OCI-LY7 (cell line): ENCODE results near the gene CEPT1. TPM values are rescaled to one million over a fixed set of nuclear protein-coding genes. Genes with fewer than 3 reads are reported as not detected.

Source experiments
- BruUV-seq: library from RNA; stranded (reverse); fragments of 400-500 nt; replicated peaks from 2 replicates; lab custom pipeline; 2021; lab: Mats Ljungman, UMichigan
- CTCF ChIA-PET: fragments of 300-600 bp; sonication (Branson Sonifier 250); formaldehyde crosslinking; loops from one replicate; lab custom pipeline; 2022; ENCODE audit warnings: antibody characterized with exemption; ENCODE audit not compliant: unreplicated experiment; lab: Charles Lee
- POLR2A ChIA-PET: fragments of 300-600 bp; sonication (Branson Sonifier 250); formaldehyde crosslinking; loops from one replicate; lab custom pipeline; 2022; ENCODE audit warnings: antibody characterized with exemption; lab: Charles Lee
- DNase-seq: peaks from one replicate; pipeline ENCODE4 v3.0.0-alpha.2; 2015; ENCODE audit warnings: low spot score
- H2AFZ ChIP-seq: fragments of 200-600 bp; sonication (generic), shearing (Covaris generic); 2 replicates; pipeline ENCODE4 v1.6.1; 2014; ENCODE audit warnings: mild to moderate bottlenecking, antibody characterized with exemption, low read length, moderate library complexity
- H3K27ac ChIP-seq: fragments of 200-600 bp; sonication (generic); 2 replicates; pipeline ENCODE4 v1.5.1; 2014; ENCODE audit warnings: mixed run types, low read depth, mild to moderate bottlenecking, moderate library complexity, low read length, inconsistent platforms; ENCODE audit not compliant: poor library complexity, severe bottlenecking
- H3K36me3 ChIP-seq: fragments of 200-600 bp; sonication (generic); 2 replicates; pipeline ENCODE4 v1.6.1; 2014; ENCODE audit warnings: mild to moderate bottlenecking, antibody characterized with exemption, low read length, moderate library complexity, mixed read lengths; ENCODE audit not compliant: insufficient read depth
- H3K4me1 ChIP-seq: fragments of 200-600 bp; sonication (generic); 2 replicates; pipeline ENCODE4 v1.5.1; 2014; ENCODE audit warnings: mild to moderate bottlenecking, low read length; ENCODE audit not compliant: insufficient read depth, poor library complexity, severe bottlenecking
- H3K4me2 ChIP-seq: fragments of 200-600 bp; sonication (generic); 2 replicates; pipeline ENCODE4 v1.6.1; 2014; ENCODE audit warnings: mild to moderate bottlenecking, low read length
- H3K4me3 ChIP-seq: fragments of 200-600 bp; sonication (generic); 2 replicates; pipeline ENCODE4 v1.5.1; 2014; ENCODE audit warnings: mild to moderate bottlenecking, low read depth, low read length; ENCODE audit not compliant: poor library complexity, severe bottlenecking
- H3K79me2 ChIP-seq: fragments of 200-600 bp; sonication (generic); 2 replicates; pipeline ENCODE4 v1.6.1; 2016; ENCODE audit warnings: low read depth, mild to moderate bottlenecking, low read length, moderate library complexity, mixed read lengths; ENCODE audit not compliant: insufficient read depth
- H3K9me2 ChIP-seq: fragments of 200-600 bp; sonication (generic); 2 replicates; pipeline ENCODE4 v1.6.1; 2016; ENCODE audit warnings: mild to moderate bottlenecking, low read length, mixed read lengths; ENCODE audit not compliant: insufficient read depth
- H3K9me3 ChIP-seq: fragments of 200-600 bp; sonication (generic); 2 replicates; pipeline ENCODE4 v1.6.1; 2014; ENCODE audit warnings: mild to moderate bottlenecking, mixed run types, low read length, mixed read lengths
- H4K20me1 ChIP-seq: fragments of 200-600 bp; sonication (generic); 2 replicates; pipeline ENCODE4 v1.6.1; 2014; ENCODE audit warnings: mild to moderate bottlenecking, antibody characterized with exemption, low read length, moderate library complexity, mixed read lengths; ENCODE audit not compliant: insufficient read depth
- CTCF ChIP-seq: fragments of 200-600 bp; sonication (generic); conservative IDR thresholded peaks from 2 replicates; pipeline ENCODE4 v1.5.1; 2014; ENCODE audit warnings: mild to moderate bottlenecking, antibody characterized with exemption, low read length, moderate library complexity, mixed read lengths
- EZH2phosphoT487 ChIP-seq: fragments of 200-600 bp; sonication (generic); IDR thresholded peaks from 2 replicates; pipeline ENCODE4 v1.6.1; 2018; ENCODE audit warnings: low read depth, borderline replicate concordance, mild to moderate bottlenecking, mixed run types, antibody characterized with exemption, low read length, moderate library complexity, mixed read lengths
- intact Hi-C: fragments of 100-400 bp; cut with micrococcal nuclease; formaldehyde crosslinking; loops from one replicate; pipeline ENCODE4 v1.10.0; 2022; ENCODE audit not compliant: unreplicated experiment
- total RNA-seq, 2 experiments: library from RNA; depleted of rRNA in 1 of 2; stranded (reverse); fragments of >200 nt in 1 of 2; shearing (Covaris generic) in 1 of 2; gene quantifications; 2 replicates each; pipeline ENCODE4 v1.2.3, GENCODE V29; 2014 to 2022

CEPT1 gene
- total RNA-seq, 2 experiments from 2014 or later: 44.9 to 59.0 TPM

- H4K20me1 ChIP-seq: no peaks in the 10 kb centered on the region
- H3K9me3 ChIP-seq: no peaks in the 10 kb centered on the region
- peaks cover 52% of the 10 kb centered on the region for H3K36me3 ChIP-seq
- H2AFZ ChIP-seq: no peak overlapping the region
- H3K4me3 ChIP-seq: no peak overlapping the region
- intact Hi-C loops: no loop called here
- H3K27ac ChIP-seq: no peak overlapping the region
- DNase-seq: no peak
- peaks cover 25% of the 10 kb centered on the region for H3K4me1 ChIP-seq
- no TSS peak for BruUV-seq
- ChIA-PET POLR2A (interaction anchor here (1.0 to 1.5 kb wide), 4 partner anchors 20 to 33 kb away, joined by 3 to 7 read pairs (median 4); partner anchors contain the start of gene CHI3L2), CTCF (no interaction called here)
- TF ChIP-seq EZH2phosphoT487 (no peak), CTCF (no peak)
- H3K4me2 ChIP-seq: no peak overlapping the region
- no peaks in the 10 kb centered on the region for H3K79me2 ChIP-seq
- no peaks in the 10 kb centered on the region for H3K9me2 ChIP-seq
Measured at GRCh38 chr1:111193712-111194480, 53.9 kb downstream of the CEPT1 start.

- no peak overlapping the region for H2AFZ ChIP-seq
- H3K9me2 ChIP-seq: no peaks in the 10 kb centered on the region
- H3K36me3 ChIP-seq: peaks cover 44% of the 10 kb centered on the region
- CTCF ChIA-PET: interaction anchor here (0.5 kb wide), 1 partner anchor 253 kb away, joined by 8 read pairs; no protein-coding TSS in a partner anchor
- H4K20me1 ChIP-seq: no peaks in the 10 kb centered on the region
- BruUV-seq: no TSS peak
- no peak overlapping the region for H3K4me3 ChIP-seq
- DNase-seq: no peak
- no peak overlapping the region for H3K4me2 ChIP-seq
- no peaks in the 10 kb centered on the region for H3K79me2 ChIP-seq
- H3K9me3 ChIP-seq: no peaks in the 10 kb centered on the region
- POLR2A ChIA-PET: interaction anchor here (0.6 to 1.5 kb wide), 3 partner anchors 19 to 33 kb away, joined by 3 to 7 read pairs (median 3); no protein-coding TSS in a partner anchor
- peaks cover 38% of the 10 kb centered on the region for H3K4me1 ChIP-seq
- no peak for TF ChIP-seq EZH2phosphoT487
- TF ChIP-seq CTCF: no peak
- intact Hi-C loops: no loop called here
- no peak overlapping the region for H3K27ac ChIP-seq
Measured at GRCh38 chr1:111195002-111195684, 55.1 kb downstream of the CEPT1 start.
